ENCODE measurements around the gene PSMB2.

Gene PSMB2

GRCh38 chr1:35564037-35564883 lies 77.1 kb downstream of the PSMB2 start:
- Histone ChIP-seq H3K27ac (replicated peaks) (no peak overlapping the region), H3K4me3 (replicated peaks; ENCODE audit: insufficient read depth, low read length) (no peak overlapping the region), H3K27me3 (ENCODE audit: insufficient read depth, poor library complexity, severe bottlenecking) (no peaks in the 10 kb centered on the region)
- peak; percentile 63 to 80 for DNase-seq (ENCODE audit: low read depth in 1 of 2, low spot score in 1 of 2)
- TF ChIP-seq POLR2AphosphoS5 (IDR thresholded peaks at IDR 0.05; ENCODE audit: low read depth) (peak; percentile 21; the same call in 1 of the 2 replicates), GABPA (IDR thresholded peaks at IDR 0.05; ENCODE audit: low read depth) (no peak), CTCF (IDR thresholded peaks at IDR 0.05; ENCODE audit: insufficient read depth, low read length) (peak; percentile 85)

GRCh38 chr1:35563166-35563565 lies 78.2 kb downstream of the PSMB2 start:
- H3K4me3 ChIP-seq (replicated peaks; ENCODE audit: insufficient read depth, low read length): no peak overlapping the region
- H3K27ac ChIP-seq (replicated peaks): no peak overlapping the region
- DNase-seq (ENCODE audit: low read depth in 1 of 2, low spot score in 1 of 2): no peak
- TF ChIP-seq SPI1 (IDR thresholded peaks at IDR 0.05; ENCODE audit: borderline replicate concordance, low read depth): no peak
- TF ChIP-seq CTCF (IDR thresholded peaks at IDR 0.05; ENCODE audit: insufficient read depth, low read length): no peak
- TF ChIP-seq GABPA (IDR thresholded peaks at IDR 0.05; ENCODE audit: low read depth): no peak
- TF ChIP-seq REST (IDR thresholded peaks at IDR 0.05; ENCODE audit: insufficient replicate concordance, low read depth): no peak
- no peak for TF ChIP-seq POLR2AphosphoS5 (IDR thresholded peaks at IDR 0.05; ENCODE audit: low read depth)
- no peaks in the 10 kb centered on the region for H3K27me3 ChIP-seq (ENCODE audit: insufficient read depth, poor library complexity, severe bottlenecking)

DNA sequence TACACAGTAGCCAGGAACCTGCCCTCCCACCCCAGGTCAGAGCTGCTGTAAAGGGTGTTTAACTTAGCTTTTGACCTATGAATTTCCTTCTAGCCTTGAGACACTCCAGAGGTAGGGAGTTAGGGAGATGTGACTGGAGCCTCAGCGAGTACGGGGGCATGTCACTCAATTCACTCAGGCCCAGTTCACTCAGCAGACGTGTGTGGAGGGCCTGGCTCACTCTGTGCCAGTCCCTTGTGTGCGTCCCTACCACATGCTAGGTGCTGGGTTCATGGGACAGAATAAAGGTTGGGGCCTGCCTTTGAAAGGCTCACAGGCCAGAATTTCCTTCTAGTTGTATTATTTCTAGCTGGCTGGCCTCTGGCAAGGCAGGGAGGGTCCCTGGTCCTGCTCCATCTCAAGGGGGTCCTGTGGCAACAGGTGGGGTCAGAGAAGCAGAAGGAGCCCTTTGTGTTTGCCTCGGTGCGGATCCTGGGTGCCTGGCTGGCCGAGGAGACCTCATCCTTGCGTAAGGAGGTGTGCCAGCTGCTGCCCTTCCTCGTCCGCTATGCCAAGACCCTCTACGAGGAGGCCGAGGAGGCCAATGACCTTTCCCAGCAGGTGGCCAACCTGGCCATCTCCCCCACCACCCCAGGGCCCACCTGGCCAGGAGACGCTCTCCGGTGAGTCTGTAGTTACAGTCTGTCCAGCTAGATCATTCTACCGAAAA lies 79.2 kb downstream of the PSMB2 start:
- H3K27me3 ChIP-seq (ENCODE audit: insufficient read depth, poor library complexity, severe bottlenecking): no peaks in the 10 kb centered on the region
- H3K27ac ChIP-seq (replicated peaks): no peak overlapping the region
- no peak overlapping the region for H3K4me3 ChIP-seq (replicated peaks; ENCODE audit: insufficient read depth, low read length)
- DNase-seq (ENCODE audit: low read depth in 1 of 2, low spot score in 1 of 2): no peak
- no peak for TF ChIP-seq SPI1 (IDR thresholded peaks at IDR 0.05; ENCODE audit: borderline replicate concordance, low read depth)
- TF ChIP-seq REST (IDR thresholded peaks at IDR 0.05; ENCODE audit: insufficient replicate concordance, low read depth): no peak
- TF ChIP-seq CTCF (IDR thresholded peaks at IDR 0.05; ENCODE audit: insufficient read depth, low read length): no peak
- no peak for TF ChIP-seq POLR2AphosphoS5 (IDR thresholded peaks at IDR 0.05; ENCODE audit: low read depth)
- no peak for TF ChIP-seq GABPA (IDR thresholded peaks at IDR 0.05; ENCODE audit: low read depth)

All from HL-60 (cell line).